ENCODE results near the gene RAB11FIP2. TPM values are rescaled to one million over a fixed set of nuclear protein-coding genes. Genes with fewer than 3 reads are reported as not detected.

RAB11FIP2 gene
- total RNA-seq, 3 donors from 2014 or later = 26.5 to 36.4 (median 26.7) TPM

DNA sequence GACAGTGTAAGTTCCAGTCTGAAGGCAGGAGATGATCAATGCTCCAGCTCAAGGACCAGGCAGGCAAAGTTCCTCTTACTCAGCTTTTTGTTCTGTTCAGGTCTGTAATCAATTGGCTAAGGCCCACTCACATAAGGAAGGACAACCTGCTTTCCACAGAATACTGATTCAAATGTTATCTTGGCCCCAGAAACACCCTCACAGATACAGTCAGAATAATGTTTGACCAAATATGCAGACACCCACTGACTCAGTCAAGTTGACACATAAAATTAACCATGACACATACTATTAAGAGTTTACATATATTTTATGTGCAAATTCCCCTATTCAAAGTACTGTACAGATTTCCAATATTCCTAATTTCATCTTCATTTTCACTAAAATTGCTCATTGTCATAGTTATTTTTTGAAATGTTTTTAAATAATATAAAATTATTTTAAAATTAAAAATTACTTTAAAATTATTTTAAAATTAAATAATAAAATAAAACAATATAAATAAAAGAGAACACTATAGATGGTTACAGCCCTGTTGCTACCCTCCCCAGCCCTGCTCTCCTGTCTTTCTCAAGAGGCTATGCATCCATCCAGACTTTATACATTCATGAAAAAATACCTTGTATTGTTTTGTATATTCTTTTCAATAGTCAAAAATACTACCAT, 59.4 kb downstream of the RAB11FIP2 start:
- TF ChIP-seq POLR2A (IDR thresholded peaks at IDR 0.05) = no peak
- no peak for TF ChIP-seq POLR2AphosphoS5 (IDR thresholded peaks at IDR 0.05)
- TF ChIP-seq, protein P1, sequence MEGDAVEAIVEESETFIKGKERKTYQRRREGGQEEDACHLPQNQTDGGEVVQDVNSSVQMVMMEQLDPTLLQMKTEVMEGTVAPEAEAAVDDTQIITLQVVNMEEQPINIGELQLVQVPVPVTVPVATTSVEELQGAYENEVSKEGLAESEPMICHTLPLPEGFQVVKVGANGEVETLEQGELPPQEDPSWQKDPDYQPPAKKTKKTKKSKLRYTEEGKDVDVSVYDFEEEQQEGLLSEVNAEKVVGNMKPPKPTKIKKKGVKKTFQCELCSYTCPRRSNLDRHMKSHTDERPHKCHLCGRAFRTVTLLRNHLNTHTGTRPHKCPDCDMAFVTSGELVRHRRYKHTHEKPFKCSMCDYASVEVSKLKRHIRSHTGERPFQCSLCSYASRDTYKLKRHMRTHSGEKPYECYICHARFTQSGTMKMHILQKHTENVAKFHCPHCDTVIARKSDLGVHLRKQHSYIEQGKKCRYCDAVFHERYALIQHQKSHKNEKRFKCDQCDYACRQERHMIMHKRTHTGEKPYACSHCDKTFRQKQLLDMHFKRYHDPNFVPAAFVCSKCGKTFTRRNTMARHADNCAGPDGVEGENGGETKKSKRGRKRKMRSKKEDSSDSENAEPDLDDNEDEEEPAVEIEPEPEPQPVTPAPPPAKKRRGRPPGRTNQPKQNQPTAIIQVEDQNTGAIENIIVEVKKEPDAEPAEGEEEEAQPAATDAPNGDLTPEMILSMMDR (IDR thresholded peaks at IDR 0.05) = no peak
- no peak for DNase-seq (ENCODE audit: low spot score in 2 of 2)

DNA sequence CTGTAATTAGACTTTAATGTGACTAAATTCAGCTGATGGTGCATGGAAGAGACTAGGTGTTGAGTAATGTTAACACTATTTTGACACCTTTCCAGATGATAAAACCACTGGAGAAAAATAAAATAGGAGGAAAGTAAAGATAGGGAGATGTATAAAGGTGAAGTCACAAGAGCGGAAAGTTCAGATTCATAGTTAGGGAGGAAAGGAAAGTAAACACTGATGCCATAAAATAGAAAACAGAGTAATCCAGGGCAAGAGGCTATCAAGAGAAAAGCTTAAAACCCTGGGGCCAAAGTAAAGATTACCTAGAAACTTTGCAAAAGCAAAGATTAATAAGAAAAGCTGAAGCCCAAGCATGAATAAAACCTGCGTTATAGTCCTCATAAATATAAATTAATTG, 62.8 kb downstream of the RAB11FIP2 start:
- Histone ChIP-seq H3K36me3 (no peaks in the 10 kb centered on the region), H3K4me3 (no peak overlapping the region), H3K27me3 (no peaks in the 10 kb centered on the region), H3K27ac (no peak overlapping the region), H3K9me3 (peaks cover 0 to 9% of the 10 kb centered on the region in 2 donors), H3K4me1 (no peaks in the 10 kb centered on the region)
- DNase-seq (ENCODE audit: low spot score in 2 of 2) = no peak
- intact Hi-C loops (cut with DNase I; ENCODE audit: low total_unique reads) = no loop called here
- TF ChIP-seq, protein P1 (IDR thresholded peaks at IDR 0.05) = no peak
- TF ChIP-seq POLR2A (IDR thresholded peaks at IDR 0.05) (no peak), POLR2AphosphoS5 (IDR thresholded peaks at IDR 0.05) (no peak)

More for the DNA sequence above, 59.4 kb downstream of the RAB11FIP2 start:
- no peaks in the 10 kb centered on the region for H3K4me1 ChIP-seq
- no peaks in the 10 kb centered on the region for H3K36me3 ChIP-seq
- no peaks in the 10 kb centered on the region for H3K27me3 ChIP-seq
- H3K9me3 ChIP-seq = peaks cover 0 to 9% of the 10 kb centered on the region in 2 donors
- H3K27ac ChIP-seq = no peak overlapping the region
- intact Hi-C loops (cut with DNase I; ENCODE audit: low total_unique reads) = no loop called here
- no peak overlapping the region for H3K4me3 ChIP-seq

DNA sequence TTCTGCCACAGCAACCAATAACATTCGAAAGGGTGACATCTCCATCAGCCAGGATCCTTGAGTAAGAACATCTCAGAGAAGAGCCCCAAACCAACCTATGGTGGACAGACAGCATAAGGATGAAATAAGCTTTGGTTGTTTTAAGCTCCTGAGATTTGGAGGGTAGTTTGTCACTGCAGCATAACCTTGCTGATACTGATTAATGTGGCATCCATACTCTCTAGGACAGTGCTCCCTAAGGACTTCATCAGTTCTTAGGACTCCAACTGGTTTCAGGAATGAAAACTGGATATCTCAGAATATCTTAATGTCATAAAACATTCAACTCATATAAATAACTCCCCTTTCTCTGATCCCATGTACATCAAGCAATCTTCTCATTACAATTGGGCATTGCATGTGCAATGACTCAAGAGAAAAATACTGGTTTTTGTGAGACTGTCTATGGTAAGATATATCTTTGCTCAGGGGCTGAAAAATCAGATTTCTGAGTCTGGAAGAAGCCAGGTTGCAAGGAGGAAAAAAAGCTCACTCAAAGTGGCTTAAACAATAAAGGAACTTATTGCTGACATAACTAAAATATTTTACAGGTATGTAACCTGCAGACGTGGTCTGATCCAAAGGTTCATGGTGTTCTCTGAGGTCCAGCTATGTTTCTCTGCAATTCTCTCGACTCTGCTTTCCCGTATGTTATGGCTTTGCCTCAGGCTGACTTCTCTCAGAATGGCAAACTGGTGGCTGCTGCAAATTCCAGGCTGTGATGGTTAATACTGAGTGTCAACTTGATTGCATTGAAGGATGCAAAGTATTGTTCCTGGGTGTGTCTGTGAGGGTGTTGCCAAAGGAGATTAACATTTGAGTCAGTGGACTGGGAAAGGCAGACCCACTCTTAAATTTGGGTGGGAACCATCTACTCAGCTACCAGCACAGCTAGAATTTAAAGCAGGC, 65.7 kb downstream of the RAB11FIP2 start:
- intact Hi-C loops (cut with DNase I; ENCODE audit: low total_unique reads) = no loop called here
- Histone ChIP-seq H3K27me3 (no peaks in the 10 kb centered on the region), H3K9me3 (no peaks in the 10 kb centered on the region), H3K27ac (no peak overlapping the region), H3K36me3 (no peaks in the 10 kb centered on the region), H3K4me3 (no peak overlapping the region), H3K4me1 (no peaks in the 10 kb centered on the region)
- no peak for DNase-seq (ENCODE audit: low spot score in 2 of 2)
- no peak for TF ChIP-seq POLR2AphosphoS5 (IDR thresholded peaks at IDR 0.05)
- TF ChIP-seq POLR2A (IDR thresholded peaks at IDR 0.05) = no peak
- TF ChIP-seq, protein P1 (IDR thresholded peaks at IDR 0.05) = no peak

DNA sequence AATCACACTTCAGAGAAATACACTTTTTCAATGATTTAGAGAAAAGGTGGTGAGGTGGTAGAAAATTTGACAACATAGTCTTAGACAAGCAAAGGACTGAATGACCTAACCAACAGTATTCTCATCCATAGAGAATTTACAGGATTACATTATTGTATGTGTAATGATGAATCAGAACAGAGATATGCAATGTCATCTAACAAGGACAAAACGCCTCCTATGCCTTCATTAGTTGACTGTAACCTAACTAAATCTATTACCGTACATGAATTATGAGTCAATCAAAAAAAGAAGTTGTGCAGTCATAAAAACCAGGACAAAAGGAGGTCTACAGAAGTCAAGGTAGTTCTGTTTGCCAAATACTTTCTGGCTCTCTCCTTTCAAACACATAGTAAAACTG, 66.5 kb downstream of the RAB11FIP2 start:
- intact Hi-C loops (cut with DNase I; ENCODE audit: low total_unique reads) = no loop called here
- H3K36me3 ChIP-seq = no peaks in the 10 kb centered on the region
- TF ChIP-seq POLR2AphosphoS5 (IDR thresholded peaks at IDR 0.05) (no peak), POLR2A (IDR thresholded peaks at IDR 0.05) (no peak)
- TF ChIP-seq, protein P1 (IDR thresholded peaks at IDR 0.05) = no peak
- H3K4me1 ChIP-seq = no peaks in the 10 kb centered on the region
- H3K4me3 ChIP-seq = no peak overlapping the region
- H3K27ac ChIP-seq = no peak overlapping the region
- H3K9me3 ChIP-seq = no peaks in the 10 kb centered on the region
- no peaks in the 10 kb centered on the region for H3K27me3 ChIP-seq
- no peak for DNase-seq (ENCODE audit: low spot score in 2 of 2)

Data from breast epithelium (tissue), 4 donors.